HUES64 (cell line): ENCODE data around the gene FTO.

ENCODE experiments used
- H3K27ac ChIP-seq: 2 replicates; pipeline ENCODE4 v1.7.0; 2013; ENCODE audit warnings: low read depth, low read length, inconsistent platforms
- H3K27me3 ChIP-seq: 2 replicates; pipeline ENCODE4 v1.6.1; 2013; ENCODE audit warnings: mild to moderate bottlenecking, low read length; ENCODE audit not compliant: insufficient read depth
- H3K36me3 ChIP-seq: 2 replicates; pipeline ENCODE4 v1.6.1; 2013; ENCODE audit warnings: mild to moderate bottlenecking, low read length; ENCODE audit not compliant: insufficient read depth
- H3K4me1 ChIP-seq: 2 replicates; pipeline ENCODE4 v1.6.1; 2013; ENCODE audit warnings: mild to moderate bottlenecking, low read length, moderate library complexity; ENCODE audit not compliant: insufficient read depth
- H3K4me3 ChIP-seq: 2 replicates; pipeline ENCODE4 v1.5.1; 2013; ENCODE audit warnings: mild to moderate bottlenecking, low read length, moderate library complexity
- H3K9ac ChIP-seq: 2 replicates; pipeline ENCODE4 v1.6.1; 2013; ENCODE audit warnings: mild to moderate bottlenecking, low read depth, low read length
- H3K9me3 ChIP-seq: 2 replicates; pipeline ENCODE4 v1.6.1; 2013; ENCODE audit warnings: low read depth, low read length; ENCODE audit not compliant: insufficient read depth
- WGBS: fragments of 150-250, 120-280 bp; methylation state at CpG from one replicate; pipeline ENCODE4 v1.1.7; 2013; ENCODE audit warnings: missing lambda C conversion rate; 5-methylcytosine and 5-hydroxymethylcytosine counted together

Gene FTO

GRCh38 chr16:54197758-54198157, 493.8 kb downstream of the FTO start:
- H3K9ac ChIP-seq, result no peak overlapping the region
- peaks cover 4% of the 10 kb centered on the region; the same call in 1 of the 2 replicates for H3K4me1 ChIP-seq
- no peaks in the 10 kb centered on the region; the same call in 1 of the 2 replicates for H3K27me3 ChIP-seq
- no peaks in the 10 kb centered on the region for H3K36me3 ChIP-seq
- H3K9me3 ChIP-seq, result no peaks in the 10 kb centered on the region
- no peak overlapping the region for H3K27ac ChIP-seq
- 92% methylated on average over 5 of the region's 5 CpGs for WGBS
- no peak overlapping the region for H3K4me3 ChIP-seq

GRCh38 chr16:54199487-54200160, 495.7 kb downstream of the FTO start:
- Histone ChIP-seq H3K27ac (no peak overlapping the region), H3K36me3 (no peaks in the 10 kb centered on the region), H3K9ac (no peak overlapping the region), H3K27me3 (no peaks in the 10 kb centered on the region; the same call in 1 of the 2 replicates), H3K4me3 (no peak overlapping the region), H3K4me1 (peaks cover 3% of the 10 kb centered on the region; the same call in 1 of the 2 replicates), H3K9me3 (no peaks in the 10 kb centered on the region)
- 90% methylated on average over 19 of the region's 19 CpGs for WGBS

DNA sequence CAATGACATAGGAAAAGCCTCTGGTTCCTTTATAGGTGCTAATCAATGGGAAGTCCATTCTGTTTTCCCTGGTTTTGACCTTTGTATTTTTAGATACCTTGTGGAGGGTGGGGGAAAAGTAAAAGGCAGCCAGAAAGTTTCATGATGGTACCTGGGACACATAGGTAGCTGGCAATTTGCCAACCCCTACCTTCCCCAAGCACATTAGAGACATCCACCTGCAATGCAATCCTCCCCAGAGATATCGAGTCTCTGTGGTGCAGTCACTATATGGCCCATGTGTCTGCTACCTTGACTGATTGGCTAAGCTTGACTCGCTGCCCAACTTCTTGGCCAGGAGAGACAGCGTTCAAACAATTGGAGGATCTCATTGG, 496.2 kb downstream of the FTO start:
- H3K4me1 ChIP-seq, result no peaks in the 10 kb centered on the region
- H3K27me3 ChIP-seq, result no peaks in the 10 kb centered on the region
- H3K36me3 ChIP-seq, result no peaks in the 10 kb centered on the region
- no peak overlapping the region for H3K4me3 ChIP-seq
- H3K9ac ChIP-seq, result no peak overlapping the region
- no peak overlapping the region for H3K27ac ChIP-seq
- WGBS, result 93% methylated on average over 3 of the region's 3 CpGs
- H3K9me3 ChIP-seq, result no peaks in the 10 kb centered on the region

DNA sequence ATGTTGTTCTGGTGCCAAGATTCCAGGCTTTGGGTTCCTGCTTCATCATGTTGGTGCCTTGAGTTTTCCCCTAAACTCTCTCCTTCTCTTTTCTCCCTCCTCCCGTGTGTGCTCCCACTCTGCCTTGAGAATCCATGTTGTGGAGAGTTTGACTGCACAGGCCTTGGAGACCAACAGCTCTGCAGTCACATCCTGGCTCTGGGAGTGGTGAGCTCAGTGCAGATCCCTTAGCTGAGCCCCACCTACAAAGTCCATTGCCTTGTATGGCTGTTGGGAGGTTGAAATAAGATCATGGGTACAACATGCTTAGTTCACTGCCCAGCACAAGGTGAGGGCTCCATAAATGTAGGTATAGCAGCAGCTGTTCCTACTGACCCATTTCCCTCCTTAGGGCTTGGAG, 496.8 kb downstream of the FTO start:
- Histone ChIP-seq H3K36me3 (no peaks in the 10 kb centered on the region), H3K9ac (no peak overlapping the region), H3K4me1 (no peaks in the 10 kb centered on the region), H3K27me3 (no peaks in the 10 kb centered on the region), H3K9me3 (no peaks in the 10 kb centered on the region), H3K4me3 (no peak overlapping the region), H3K27ac (no peak overlapping the region)
- WGBS, result 100% methylated on average over 1 of the region's 1 CpG

DNA sequence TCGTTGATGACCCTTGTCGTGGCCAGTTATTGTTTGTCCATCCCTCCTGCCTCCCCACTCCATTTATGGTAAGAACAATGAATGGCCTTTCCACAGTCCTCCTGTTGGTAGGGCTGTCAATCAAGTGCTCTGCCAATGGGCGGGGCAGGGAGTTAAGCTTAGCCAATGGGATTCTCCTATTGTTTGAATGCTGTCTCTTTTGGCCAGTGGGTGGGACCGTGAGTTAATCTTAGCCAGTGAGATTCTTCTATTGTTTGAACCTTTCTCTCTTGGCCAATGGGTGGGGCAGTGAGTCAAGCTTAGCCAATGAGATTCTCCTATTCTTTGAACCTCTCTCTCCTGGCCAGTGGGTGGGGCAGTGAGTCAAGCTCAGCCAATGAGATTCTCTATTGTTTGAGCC, 497.2 kb downstream of the FTO start:
- Histone ChIP-seq H3K9me3 (no peaks in the 10 kb centered on the region), H3K27ac (no peak overlapping the region), H3K4me3 (no peak overlapping the region), H3K27me3 (no peaks in the 10 kb centered on the region), H3K4me1 (no peaks in the 10 kb centered on the region), H3K36me3 (no peaks in the 10 kb centered on the region), H3K9ac (no peak overlapping the region)
- WGBS, result 93% methylated on average over 4 of the region's 4 CpGs
